Activated naive CD4-positive, alpha-beta T cell treated with anti-CD3 and anti-CD28 coated beads, Interleukin-2, amount 50 U/mL, for 16 hours (primary cell): ENCODE measurements around the gene OSBPL3.

Experiments
- DNase-seq: peaks from one replicate; pipeline ENCODE4 v3.0.0-alpha.2; 2020

The OSBPL3 gene

DNA sequence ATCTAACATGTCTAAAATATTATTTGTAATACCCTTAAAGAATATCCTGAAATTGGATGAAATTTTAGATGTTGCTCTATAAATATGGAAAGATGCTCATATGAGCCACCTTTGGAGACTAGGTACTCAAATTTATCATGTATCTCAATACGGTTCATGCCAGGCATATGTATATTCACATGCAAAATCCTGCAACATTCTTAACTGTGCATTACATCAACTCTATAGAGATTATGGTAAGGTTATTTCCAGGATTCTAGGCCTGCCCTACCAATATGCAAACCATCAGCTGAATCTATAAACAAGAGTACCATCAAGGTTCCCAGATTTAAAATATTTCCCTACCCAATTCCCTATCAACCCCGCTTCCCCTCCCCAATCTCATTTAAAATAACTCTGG, 27.5 kb downstream of the OSBPL3 start:
- no peak for DNase-seq

- DNase-seq, result no peak
Observed at GRCh38 chr7:24951441-24951980, 28.5 kb downstream of the OSBPL3 start.

DNA sequence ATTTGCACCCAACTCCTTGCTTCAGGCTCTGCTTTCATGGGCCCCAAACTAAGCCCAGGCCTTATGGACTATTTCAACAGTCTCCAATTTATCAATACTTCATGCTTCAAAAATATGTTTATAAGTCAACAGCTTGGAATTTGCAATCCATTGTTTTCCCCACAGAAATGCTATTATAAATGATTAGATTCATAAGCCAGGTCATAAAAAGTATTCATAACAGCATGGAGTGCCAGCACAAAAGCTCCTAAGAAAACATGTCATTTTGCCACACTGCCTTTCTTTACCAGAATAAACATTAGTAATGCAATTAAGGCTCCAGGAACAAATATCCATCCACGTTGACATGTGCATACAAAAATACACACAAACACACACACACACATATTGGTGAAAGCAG, 30.1 kb downstream of the OSBPL3 start:
- DNase-seq, result no peak

DNA sequence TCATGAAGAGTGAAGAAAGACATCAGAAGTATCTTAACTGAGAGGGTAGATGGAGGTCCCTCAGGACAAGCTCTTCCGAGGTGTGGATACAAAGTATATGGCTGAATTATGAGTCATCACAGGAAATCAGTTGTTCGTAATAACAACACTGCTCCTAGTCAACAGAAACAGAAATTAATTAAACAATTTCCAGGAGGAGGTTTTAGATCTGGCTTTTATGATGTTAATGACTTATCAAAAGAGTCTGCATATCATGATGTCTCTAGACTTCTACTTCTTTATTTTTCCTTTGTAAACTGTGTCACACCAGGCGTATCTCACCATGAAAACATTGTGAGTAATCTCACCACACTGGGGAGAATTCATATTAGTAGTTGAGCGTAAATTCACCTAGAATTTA, 31.2 kb downstream of the OSBPL3 start:
- DNase-seq, result no peak

GRCh38 chr7:24946467-24946866, 33.5 kb downstream of the OSBPL3 start:
- no peak for DNase-seq

DNA sequence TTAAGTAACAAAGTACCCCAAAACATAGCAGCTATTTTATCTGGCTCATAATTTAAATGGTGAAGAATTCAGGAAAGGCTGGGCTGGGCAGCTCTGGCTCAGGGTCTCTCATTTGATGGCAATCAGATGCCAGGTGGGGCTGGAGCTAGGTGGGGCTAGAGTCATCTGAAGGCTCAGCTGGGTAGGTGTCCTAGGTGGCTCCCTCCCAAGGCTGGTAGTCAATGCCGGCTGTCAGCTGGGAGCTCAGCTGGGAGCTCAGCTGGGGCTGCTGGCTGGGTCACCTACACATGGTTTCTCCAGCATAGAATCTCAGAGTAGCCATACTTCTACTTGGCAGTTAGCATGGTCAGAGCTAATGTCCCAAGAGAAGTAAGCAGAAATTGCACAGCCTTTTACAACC, 34.1 kb downstream of the OSBPL3 start:
- no peak for DNase-seq

GRCh38 chr7:24943096-24943948, 36.7 kb downstream of the OSBPL3 start:
- DNase-seq, result no peak

GRCh38 chr7:24942226-24942625, 37.8 kb downstream of the OSBPL3 start:
- no peak for DNase-seq

GRCh38 chr7:24939416-24939815, 40.6 kb downstream of the OSBPL3 start:
- DNase-seq, result no peak

GRCh38 chr7:24936121-24936824, 43.7 kb downstream of the OSBPL3 start:
- DNase-seq, result no peak

DNA sequence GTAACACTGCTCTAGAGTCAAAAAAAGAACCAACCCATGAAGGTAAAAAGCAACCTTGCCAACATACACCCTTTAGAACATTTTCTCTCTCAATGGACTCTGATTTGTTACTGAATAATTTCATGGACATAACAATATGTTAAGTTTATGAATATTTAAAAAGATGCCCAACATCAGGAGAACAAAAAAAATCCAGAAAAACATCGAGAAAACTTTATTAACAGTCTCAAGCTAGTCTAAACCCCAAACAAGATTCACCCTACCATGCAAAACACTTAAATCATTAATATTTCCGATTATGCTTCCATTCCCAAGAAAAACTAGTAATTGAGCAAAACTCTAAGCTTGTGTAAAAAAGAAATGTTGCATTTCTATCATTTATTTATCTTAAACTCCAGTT, 46.7 kb downstream of the OSBPL3 start:
- DNase-seq, result no peak

- DNase-seq, result no peak
Observed at GRCh38 chr7:24932815-24933214, 47.2 kb downstream of the OSBPL3 start.

DNA sequence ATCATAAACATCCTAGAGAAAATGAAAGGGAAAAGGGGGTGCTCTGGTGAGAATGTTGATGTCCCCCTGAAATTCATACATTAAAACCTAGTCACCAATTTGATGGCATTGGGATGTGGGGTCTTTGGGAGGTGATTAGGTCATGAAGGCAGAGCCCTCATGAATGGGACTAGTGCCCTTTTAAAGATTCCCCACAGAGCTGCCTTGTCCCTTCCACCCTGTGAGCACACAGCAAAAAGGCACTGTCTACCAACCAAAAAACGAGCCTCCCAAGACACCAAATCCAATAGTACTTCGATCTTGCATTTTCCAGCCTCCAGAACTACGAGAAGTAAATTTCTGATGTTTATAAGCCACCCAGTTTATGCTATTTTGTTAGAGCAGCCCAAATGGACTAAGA, 47.6 kb downstream of the OSBPL3 start:
- no peak for DNase-seq

DNA sequence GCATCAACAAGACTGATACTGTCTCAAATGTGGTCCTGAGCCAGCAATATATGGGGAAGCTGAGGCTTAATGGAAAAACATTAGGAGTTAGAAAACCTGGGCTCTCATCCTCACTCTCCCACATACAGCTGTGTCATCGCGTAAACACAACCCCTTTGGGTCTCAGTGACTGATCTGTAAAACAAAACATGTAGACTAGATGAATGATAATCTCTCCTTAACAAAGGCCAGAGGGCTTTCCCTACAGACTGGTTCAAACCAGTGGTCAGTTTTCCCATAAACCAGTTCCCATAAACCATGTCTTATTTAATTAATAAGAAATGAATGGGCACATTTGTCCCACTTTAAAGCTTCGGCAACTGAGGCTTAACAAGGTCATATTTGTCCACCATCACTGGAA, 48.1 kb downstream of the OSBPL3 start:
- DNase-seq, result no peak

DNA sequence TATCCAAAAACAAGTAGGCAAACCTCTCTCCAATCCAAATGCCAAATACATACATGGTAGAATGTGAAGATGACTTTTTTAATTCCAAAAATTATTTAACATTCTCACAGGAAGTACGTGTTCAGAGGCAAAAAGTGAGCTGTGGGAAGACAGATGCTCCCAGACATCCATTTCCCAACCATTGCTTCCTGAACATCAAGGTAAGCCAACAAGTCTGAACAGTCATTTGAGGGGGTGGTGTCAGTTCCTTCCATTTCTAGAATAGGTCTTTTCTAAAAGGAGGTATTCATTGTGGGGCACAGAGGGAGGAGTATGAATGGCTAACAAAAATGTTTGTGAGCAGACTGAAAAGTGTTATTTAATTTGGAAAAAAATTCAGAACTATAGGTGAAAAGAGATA, 49.1 kb downstream of the OSBPL3 start:
- no peak for DNase-seq

GRCh38 chr7:24926623-24927524, 53.1 kb downstream of the OSBPL3 start:
- no peak for DNase-seq

GRCh38 chr7:24924375-24924774, 55.6 kb downstream of the OSBPL3 start:
- DNase-seq, result no peak

DNA sequence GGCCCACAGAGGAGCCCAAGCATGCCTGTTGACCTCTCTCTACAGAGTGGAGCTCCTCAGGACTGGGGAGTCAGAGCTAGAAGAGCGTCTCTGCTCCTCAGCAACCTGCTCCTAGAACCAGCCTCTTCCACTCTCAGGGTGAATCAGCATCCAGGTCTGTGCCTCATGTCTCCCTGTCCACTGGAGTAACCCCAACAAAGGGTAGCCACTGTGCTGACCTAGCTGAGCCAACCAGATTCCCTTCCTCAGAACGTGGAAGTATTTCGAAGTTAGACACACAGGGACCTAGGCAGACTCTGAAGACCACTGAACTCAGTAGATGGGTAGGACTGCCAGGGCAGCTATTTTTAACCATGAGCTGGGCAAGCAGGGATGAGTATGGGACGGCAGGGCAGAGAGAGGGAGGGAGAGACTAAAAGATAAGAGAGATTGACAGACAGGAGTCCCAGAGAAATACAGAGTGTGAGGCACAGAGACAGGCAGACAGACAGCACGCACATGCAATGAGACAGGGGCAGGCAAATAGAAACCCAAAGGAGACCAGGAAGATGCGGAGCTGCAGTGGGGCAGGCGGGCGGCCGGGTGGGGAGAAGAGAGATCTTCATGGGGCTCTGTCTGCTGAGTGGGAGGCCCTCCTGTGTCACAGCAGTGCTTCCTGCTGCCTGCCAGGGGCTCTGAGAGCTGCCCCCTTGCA, 56.7 kb downstream of the OSBPL3 start:
- DNase-seq, result no peak

DNA sequence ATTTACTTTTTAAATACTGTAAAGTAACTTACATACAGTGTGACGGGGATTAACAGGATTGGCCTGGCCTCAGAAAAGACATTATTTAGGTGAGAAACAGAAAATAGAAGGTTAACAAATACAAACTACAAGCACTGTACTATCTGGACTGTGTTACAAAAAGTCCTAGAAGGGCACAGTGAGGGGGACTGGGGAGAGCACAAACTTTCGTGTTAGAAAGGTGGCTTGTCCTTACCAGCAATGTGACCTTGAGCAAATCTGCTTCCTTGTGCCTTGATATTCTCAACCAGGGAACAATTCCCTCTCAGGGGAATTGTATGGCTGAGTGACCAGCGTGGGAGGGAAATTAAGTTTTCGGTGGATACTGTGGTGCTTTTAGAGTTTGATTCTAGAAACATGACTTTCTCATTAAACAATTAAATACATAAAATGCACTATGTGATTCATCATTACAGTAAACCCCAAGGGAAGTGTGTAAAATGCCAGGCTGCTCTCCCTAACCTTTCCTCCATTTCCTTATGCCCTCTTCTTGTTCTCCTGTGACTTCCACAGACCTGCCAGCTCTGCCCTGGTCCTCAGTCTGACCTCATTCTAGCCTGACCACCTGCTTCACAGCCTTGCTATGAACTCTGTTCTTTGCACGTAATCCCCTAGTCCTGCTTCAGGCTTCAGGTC, 57.7 kb downstream of the OSBPL3 start:
- no peak for DNase-seq

- no peak for DNase-seq
Observed at GRCh38 chr7:24921362-24921679, 58.7 kb downstream of the OSBPL3 start.

- no peak for DNase-seq
Observed at GRCh38 chr7:24920451-24921361, 59.3 kb downstream of the OSBPL3 start.
